Measurements from ENCODE around the gene XPR1. TPM values are rescaled to one million over a fixed set of nuclear protein-coding genes. Genes with fewer than 3 reads are reported as not detected.
A peak's percentile ranks its signal among the peaks of the same experiment; 100 is the strongest.

XPR1 gene
- total RNA-seq, 1 donor from 2014 or later: 62.1 TPM

DNA sequence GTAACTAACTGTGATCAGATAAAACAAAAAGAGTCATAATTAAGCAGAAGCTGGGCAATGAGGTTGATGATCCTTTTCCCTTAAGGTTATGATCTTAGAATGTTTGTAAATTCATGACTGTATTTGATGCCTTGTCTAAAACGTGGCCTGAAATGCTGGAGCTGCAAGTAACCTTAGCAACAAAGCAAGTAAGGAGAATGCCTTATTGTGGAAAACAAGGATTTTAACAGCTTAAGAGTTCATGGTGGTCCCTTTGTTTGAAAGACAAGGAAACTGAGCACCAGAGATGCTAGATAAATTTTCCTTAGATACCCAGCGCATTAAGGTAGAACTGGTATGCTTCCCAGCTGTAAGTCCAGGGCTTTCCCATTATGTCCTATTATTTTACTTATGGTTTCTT is 25.7 kb upstream of the XPR1 start:
- Mint-ChIP-seq H3K4me3 (ENCODE audit: unreplicated experiment) (no peak overlapping the region), H3K9me3 (ENCODE audit: unreplicated experiment) (peaks cover 4% of the 10 kb centered on the region), H3K27me3 (ENCODE audit: unreplicated experiment) (peaks cover 2% of the 10 kb centered on the region), H3K27ac (ENCODE audit: unreplicated experiment) (no peak overlapping the region), H3K4me1 (ENCODE audit: low read depth, unreplicated experiment) (peaks cover 19% of the 10 kb centered on the region), H3K36me3 (ENCODE audit: unreplicated experiment) (no peaks in the 10 kb centered on the region)
- no peak for TF ChIP-seq CTCF (IDR thresholded peaks at IDR 0.05; ENCODE audit: partially characterized antibody, unreplicated experiment)
- no peak for DNase-seq

DNA sequence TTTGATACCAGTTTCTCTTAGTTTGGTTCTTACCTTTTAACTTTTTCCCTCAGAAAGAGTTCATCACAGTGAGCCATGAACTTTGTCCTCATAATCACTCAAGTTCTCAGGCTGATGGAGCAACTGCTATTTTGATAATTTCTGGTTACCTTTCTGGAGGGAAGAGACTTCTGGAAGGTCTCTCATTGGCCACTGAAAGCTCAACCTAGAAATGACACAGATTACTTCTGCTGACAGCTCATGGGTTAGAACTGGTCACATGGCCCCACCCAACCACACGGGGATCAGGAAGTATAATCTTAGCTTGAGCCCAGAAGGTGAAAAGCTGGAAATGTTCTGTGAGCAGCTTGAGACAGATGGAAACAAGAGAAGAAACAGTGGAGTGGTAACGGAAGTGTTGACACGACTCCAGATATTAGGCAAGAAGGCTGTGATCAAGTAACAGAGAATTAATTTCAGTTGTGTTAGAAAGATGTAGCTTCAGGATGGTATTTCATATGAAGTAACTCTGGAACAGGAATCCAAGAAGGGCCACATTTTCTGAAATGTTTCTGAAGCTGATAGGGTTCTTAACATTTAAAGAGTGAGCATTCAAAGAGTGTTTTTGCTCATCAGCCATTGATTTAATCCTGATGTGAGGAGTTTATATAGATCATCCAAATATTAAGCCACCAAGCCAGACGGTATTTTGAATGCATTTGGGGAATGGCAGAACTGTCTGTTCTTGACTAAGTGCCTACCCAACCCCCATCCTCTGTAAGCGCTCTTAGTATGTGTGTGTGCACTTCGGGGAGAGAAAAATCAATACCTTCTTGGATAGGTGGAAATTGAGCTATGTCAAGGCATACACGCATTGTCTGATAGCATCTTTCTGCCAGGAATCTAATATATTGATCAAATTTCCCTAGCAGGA is 21.9 kb upstream of the XPR1 start:
- Mint-ChIP-seq H3K9me3 (ENCODE audit: unreplicated experiment) (peaks cover 4% of the 10 kb centered on the region), H3K4me1 (ENCODE audit: low read depth, unreplicated experiment) (peaks cover 23% of the 10 kb centered on the region), H3K36me3 (ENCODE audit: unreplicated experiment) (no peaks in the 10 kb centered on the region), H3K27ac (ENCODE audit: unreplicated experiment) (peak overlapping the region; percentile 57), H3K27me3 (ENCODE audit: unreplicated experiment) (peaks cover 2% of the 10 kb centered on the region), H3K4me3 (ENCODE audit: unreplicated experiment) (peak overlapping the region; percentile 14)
- no peak for DNase-seq
- no peak for TF ChIP-seq CTCF (IDR thresholded peaks at IDR 0.05; ENCODE audit: partially characterized antibody, unreplicated experiment)

DNA sequence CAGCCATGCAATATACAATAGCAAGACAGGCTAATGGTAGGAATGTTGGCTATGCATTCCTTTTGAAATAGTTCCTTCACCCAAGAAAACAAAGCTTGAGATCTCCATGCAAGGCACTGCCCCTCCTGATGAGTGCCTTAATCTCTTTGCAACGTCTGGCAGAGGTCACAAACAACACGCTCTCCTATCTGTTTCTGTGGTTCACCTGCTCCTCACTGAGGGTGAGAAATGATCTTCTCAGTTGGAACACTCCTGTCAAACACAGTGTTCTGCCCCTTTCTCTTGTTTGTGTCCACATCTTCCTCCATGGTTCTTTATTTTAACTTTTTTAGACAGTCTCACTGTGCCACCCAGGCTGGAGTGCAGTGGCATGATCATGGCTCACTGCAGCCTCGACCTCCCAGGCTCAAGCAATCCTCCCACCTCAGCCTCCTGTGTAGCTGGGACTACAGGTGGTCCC is 21.2 kb upstream of the XPR1 start:
- DNase-seq: no peak
- TF ChIP-seq CTCF (IDR thresholded peaks at IDR 0.05; ENCODE audit: partially characterized antibody, unreplicated experiment): no peak
- no peak overlapping the region for H3K27ac Mint-ChIP-seq (ENCODE audit: unreplicated experiment)
- no peaks in the 10 kb centered on the region for H3K36me3 Mint-ChIP-seq (ENCODE audit: unreplicated experiment)
- H3K4me1 Mint-ChIP-seq (ENCODE audit: low read depth, unreplicated experiment): peaks cover 23% of the 10 kb centered on the region
- peaks cover 2% of the 10 kb centered on the region for H3K27me3 Mint-ChIP-seq (ENCODE audit: unreplicated experiment)
- H3K4me3 Mint-ChIP-seq (ENCODE audit: unreplicated experiment): no peak overlapping the region
- peaks cover 4% of the 10 kb centered on the region for H3K9me3 Mint-ChIP-seq (ENCODE audit: unreplicated experiment)

- DNase-seq: no peak
- no peak for TF ChIP-seq CTCF (IDR thresholded peaks at IDR 0.05; ENCODE audit: partially characterized antibody, unreplicated experiment)
- peaks cover 2% of the 10 kb centered on the region for H3K27me3 Mint-ChIP-seq (ENCODE audit: unreplicated experiment)
- no peak overlapping the region for H3K27ac Mint-ChIP-seq (ENCODE audit: unreplicated experiment)
- no peak overlapping the region for H3K4me3 Mint-ChIP-seq (ENCODE audit: unreplicated experiment)
- H3K4me1 Mint-ChIP-seq (ENCODE audit: low read depth, unreplicated experiment): peaks cover 21% of the 10 kb centered on the region
- peaks cover 4% of the 10 kb centered on the region for H3K9me3 Mint-ChIP-seq (ENCODE audit: unreplicated experiment)
- H3K36me3 Mint-ChIP-seq (ENCODE audit: unreplicated experiment): no peaks in the 10 kb centered on the region
These were observed 20.5 kb upstream of the XPR1 start for GRCh38 chr1:180611016-180611930.
